Astrocyte (in vitro differentiated cells and primary cell): Measurements from ENCODE around the gene BMS1.

Experiments used
- CTCF ChIP-seq: IDR thresholded peaks from 2 replicates; pipeline ENCODE4 v1.5.1; 2011; ENCODE audit warnings: low read depth, mild to moderate bottlenecking, inconsistent platforms, low read length, moderate library complexity; ENCODE audit not compliant: insufficient read depth
- EZH2 ChIP-seq: IDR thresholded peaks from 2 replicates; pipeline ENCODE4 v1.6.1; 2012; ENCODE audit warnings: mild to moderate bottlenecking, low read length, inconsistent platforms; ENCODE audit not compliant: insufficient read depth

GRCh38 chr10:42801135-42801534 is 18.5 kb downstream of the BMS1 start:
- TF ChIP-seq CTCF (no peak), EZH2 (no peak)
